Stimulated activated CD8-positive, alpha-beta memory T cell treated with anti-CD3 and anti-CD28 coated beads, Interleukin-15, amount 100 ng/mL, for 24 hours (primary cell): ENCODE measurements around the gene LGR4.

Experiments
- DNase-seq: peaks from one replicate; pipeline ENCODE4 v3.0.0-alpha.2; 2020; ENCODE audit warnings: low read depth

Gene LGR4

DNA sequence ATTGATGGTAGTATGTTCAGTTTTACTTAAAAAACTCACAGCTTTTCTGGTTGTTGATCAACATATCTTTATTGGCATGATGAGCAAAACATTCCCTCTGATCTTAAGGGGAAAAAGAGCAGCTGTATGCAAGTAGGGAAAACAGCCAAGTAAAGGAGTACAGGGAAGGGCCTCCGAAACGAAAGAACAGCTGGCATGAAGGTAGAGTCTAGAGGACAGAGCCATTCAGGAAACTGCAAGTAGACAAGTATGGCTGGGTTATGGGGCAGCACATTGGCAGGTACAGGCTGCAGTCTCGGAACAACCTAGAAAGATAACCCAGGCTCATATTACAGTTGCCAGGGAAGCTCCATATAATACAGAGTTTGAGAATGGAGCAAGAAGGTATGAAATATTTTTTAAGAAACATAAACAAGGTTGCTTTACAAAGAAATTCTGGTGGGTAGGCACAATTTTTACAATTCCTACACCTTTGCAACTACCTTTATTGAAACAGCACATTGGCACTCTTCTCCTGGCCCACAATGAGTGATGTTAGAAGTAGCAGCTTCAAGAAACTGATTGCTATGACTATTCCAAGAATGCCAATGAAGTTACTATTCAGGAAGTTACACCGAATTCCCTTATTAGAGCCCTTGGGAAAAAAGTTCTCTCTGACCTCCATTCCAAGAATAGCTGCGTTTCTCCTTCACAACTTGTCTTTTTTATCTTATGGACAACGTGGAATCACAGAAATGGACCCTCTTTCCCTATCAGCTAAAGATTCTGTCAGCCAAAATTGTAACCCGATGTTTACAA, 45.2 kb downstream of the LGR4 start:
- no peak for DNase-seq

DNA sequence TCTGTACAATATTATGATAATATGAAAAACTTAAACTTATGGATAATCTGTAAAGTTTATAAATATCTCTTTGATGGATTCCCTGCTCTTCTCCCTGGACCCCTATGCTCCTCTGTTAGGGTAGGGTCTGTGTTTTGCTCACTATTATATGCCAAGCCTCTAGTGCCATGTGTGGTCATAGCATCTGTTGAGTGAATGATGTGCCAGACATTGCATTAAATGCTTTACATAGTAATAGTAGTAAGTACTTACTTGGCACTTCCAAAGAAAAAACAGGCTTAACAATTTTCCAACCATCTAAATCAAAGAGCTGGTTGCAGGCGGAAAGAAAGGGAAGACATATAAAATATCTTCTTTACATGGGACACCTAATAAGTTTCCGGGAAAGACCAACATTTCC, 46.8 kb downstream of the LGR4 start:
- DNase-seq = no peak

- no peak for DNase-seq
These were observed 49.5 kb downstream of the LGR4 start for GRCh38 chr11:27423125-27423524.

DNA sequence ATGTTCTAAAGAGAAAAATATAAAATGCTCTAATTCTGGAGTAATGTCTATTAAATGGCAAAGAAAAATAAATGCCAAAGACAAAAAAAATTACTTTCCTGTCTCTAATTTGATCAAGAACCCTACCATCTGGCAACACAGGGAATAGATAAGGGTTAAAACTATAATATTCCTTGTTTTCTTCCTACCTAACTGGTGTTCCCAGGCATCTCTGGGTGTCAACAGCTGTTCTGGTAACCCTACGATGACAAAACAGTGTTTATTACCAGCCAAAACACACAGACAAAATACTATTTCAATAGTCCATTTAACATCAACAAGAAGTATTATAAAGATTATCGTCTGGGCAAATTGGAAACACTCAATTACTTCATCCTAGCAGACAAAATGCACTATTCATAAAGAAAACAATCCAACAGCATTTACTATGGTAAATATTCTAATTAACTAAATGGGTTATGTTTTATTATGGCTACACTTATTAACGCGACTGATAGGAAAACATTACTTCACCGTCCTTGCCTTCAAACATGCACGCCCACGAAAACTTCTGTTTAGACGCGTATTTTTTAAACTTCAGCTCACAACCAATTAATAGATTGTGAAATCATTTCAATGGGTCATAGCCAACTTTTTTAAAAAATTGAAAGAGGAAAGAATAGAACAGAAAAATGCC, 50.6 kb downstream of the LGR4 start:
- DNase-seq = no peak

GRCh38 chr11:27420722-27421572, 51.6 kb downstream of the LGR4 start:
- DNase-seq = no peak

GRCh38 chr11:27420217-27420616, 52.4 kb downstream of the LGR4 start:
- no peak for DNase-seq

GRCh38 chr11:27418356-27418755, 54.2 kb downstream of the LGR4 start:
- DNase-seq = no peak

- no peak for DNase-seq
These were observed 55.9 kb downstream of the LGR4 start for GRCh38 chr11:27416568-27417176.

DNA sequence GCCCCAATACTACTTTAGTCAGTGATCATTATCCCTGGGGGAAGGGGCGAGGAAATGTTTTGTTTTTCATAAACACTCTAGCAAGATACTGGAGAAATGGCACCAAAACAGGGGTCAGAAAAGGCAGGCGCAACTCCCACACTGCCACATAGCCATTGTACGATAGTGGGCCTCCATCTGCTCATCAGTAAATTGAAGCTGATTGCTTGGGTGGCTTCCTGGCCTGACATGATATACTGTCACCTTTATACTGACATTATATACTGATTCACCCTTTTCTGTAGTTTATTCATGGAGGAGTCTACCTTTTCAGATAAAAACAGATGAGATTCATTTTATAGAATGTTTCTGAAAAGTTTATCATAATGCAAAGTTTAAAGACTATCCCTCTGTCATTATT, 57.9 kb downstream of the LGR4 start:
- DNase-seq = no peak

DNA sequence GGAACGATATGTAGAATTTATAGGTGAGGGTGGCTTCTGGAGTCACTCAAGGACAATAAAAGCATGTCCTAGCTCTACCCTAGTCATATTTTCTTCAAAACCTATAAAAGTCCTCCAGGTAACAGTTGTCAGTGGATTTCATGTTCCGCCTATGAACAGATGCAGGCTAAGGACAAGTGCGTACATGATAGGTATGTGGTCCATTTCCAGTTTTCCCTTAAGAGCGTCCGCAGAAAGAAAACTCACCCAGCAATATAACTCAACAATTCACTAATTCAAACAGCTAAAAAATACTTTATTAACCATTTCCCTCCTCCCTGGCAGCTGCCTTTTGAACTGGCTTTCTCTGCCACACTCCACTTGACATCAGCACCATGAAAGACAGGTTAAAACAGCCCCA, 59.4 kb downstream of the LGR4 start:
- DNase-seq = no peak

- DNase-seq = no peak
These were observed 60.3 kb downstream of the LGR4 start for GRCh38 chr11:27412192-27412691.

DNA sequence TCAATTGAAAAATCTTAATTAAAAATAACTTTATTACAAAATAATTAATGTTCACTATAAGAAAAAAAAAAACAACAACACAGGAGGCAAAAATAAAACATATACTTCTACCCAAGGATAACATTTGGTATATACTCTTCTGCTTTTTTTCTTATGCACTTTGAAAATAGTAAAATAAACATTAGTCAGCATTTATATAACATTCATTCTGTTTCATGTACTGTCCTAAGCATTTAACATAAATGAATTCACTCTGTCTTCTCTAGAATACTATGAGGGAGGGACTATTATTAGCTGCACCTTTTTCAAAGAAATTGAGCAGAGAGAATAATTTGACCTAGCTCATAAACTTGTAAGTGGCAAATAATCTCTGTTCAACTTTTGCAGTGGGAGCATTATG, 61.3 kb downstream of the LGR4 start:
- DNase-seq = no peak

DNA sequence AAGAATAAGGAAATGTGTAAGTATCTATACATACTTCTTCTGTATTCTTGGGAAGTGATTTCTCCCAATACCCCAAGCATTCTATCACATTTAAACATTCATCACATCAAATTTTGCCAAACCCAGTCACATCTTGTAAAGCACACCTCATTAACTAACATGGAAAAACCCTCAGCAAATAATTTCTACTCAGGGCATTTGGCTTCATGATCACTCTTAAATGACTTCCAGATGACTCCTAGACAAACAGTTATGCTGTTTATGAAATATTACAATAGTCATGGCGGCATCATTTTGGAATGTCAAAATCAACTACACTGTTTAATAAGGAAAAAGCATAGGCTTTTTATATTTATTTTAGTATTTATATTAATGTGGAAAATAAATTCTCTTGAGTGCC, 62.3 kb downstream of the LGR4 start:
- DNase-seq = no peak

GRCh38 chr11:27409742-27410141, 62.8 kb downstream of the LGR4 start:
- no peak for DNase-seq

DNA sequence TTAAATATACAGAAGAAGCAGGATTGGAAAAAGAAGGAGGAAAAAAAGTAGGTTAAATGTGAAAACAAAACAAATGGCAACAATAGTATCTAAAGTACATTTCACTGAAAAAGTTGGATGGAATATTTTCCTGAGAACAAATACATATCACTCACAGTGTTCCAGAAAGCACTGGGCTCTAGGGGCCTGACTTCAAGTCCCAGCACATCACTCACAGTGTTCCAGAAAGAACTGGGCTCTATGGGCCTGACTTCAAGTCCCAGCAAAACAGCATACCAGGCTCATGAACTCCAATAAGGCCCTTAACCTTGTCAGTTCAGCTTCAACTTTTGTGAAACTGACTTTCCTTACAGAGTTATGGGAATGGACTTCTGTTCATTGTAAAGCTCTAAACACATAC, 63.5 kb downstream of the LGR4 start:
- DNase-seq = no peak

- no peak for DNase-seq
These were observed 64.3 kb downstream of the LGR4 start for GRCh38 chr11:27408246-27408800.

DNA sequence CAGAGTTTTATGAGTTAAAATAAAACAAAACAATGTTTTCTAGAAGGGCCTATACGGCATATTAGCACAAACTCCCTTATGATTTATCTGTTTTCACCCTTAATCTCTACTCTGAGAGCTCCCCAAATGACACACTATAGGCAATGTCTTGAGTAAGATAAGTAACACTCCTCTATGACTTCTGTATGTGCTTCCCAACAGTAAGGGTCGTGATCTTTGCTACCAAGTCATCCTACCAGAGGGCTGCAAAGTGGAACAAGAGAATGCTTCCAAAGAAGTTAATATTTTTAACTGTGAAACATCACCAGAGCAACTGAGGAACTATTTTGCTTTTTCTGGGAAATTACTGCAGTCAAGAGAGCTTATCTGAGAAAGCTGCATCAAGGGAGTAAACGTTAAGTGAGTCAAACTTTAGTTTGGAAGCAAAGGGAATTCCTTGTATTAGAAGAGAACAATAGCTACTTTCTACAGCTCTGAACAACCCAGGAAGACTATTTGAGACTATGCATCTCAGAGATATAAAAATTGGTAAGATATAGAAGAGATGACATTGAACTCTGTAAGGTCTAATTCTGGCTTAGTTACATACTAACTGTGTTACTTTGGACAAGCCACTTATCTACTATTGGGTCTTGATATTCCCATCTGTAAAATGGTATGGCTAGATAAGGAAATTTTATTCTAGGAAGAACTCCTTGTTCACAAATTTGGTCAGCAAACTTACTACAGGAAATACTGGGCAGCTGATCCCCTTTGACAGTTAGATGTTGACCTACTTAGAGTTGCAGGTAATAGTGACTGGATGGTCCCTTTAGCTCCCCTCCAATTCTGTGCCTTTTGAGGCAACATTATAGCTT, 65.9 kb downstream of the LGR4 start:
- DNase-seq = no peak

DNA sequence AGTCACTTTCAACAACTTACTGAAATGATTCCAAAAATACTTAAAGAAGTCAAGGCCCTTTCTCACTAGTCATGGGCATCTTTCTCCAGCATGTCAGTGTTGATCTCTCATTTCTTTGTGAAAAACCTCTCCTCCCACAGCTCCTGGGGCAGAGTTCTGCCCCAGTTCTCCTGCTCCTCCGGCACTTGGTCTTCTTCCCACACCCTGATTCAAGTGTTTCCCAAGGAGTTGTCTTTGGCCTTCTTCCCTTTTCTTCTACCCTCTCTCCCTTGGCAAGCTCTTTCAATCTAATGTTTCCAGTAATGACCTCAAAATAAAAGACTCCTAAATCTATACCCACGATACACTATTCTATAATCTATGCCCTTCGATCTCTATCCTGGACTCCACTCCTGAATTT, 67.5 kb downstream of the LGR4 start:
- no peak for DNase-seq

DNA sequence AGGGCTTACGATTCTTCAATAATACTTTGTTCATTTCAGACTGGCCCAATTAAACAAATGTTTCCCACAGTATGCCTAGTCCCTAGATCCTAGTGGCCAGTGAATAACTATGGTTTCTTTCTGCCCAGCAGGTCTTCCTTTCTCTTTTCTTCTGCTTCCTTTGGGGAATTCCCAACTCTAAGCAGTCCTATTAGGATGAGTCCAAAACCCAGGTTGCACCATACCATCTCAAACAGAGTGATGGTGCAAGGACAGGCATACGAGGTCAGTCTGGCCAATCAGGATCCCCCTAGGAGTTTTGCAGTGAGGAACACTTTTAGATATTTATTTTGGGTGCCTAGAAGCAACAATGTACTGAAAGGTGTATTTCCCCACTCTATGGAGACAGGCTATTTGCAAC, 68.2 kb downstream of the LGR4 start:
- no peak for DNase-seq

- no peak for DNase-seq
These were observed 69.4 kb downstream of the LGR4 start for GRCh38 chr11:27403195-27403594.

GRCh38 chr11:27402450-27402849, 70.1 kb downstream of the LGR4 start:
- DNase-seq = no peak
